OCI-LY3 (cell line): ENCODE results near the gene SUZ12.
"Not testable (repeated sequence)": the region's sequence is repeated elsewhere in the genome, so short reads cannot be mapped to it uniquely, and the experiment has no call there.

Experiments
- H2AFZ ChIP-seq: fragments of 200-600, 300-600 bp; shearing (Covaris generic); 2 replicates; pipeline ENCODE4 v1.6.0; 2014; ENCODE audit warnings: antibody characterized with exemption, low read depth, low read length
- H3K27ac ChIP-seq: fragments of 200-600, 300-600 bp; sonication (generic); 2 replicates; pipeline ENCODE4 v1.5.1; 2014; ENCODE audit warnings: mild to moderate bottlenecking, low read length, moderate library complexity, mixed read lengths
- H3K27me3 ChIP-seq: fragments of 200-600, 300-600 bp; sonication (generic); 2 replicates; pipeline ENCODE4 v1.6.1; 2014; ENCODE audit warnings: low read depth, low read length, mixed read lengths
- H3K36me3 ChIP-seq: fragments of 200-600, 300-600 bp; sonication (generic); replicated peaks from 2 replicates; pipeline ENCODE3; 2014; ENCODE audit warnings: low read depth, low read length, mixed read lengths
- H3K4me1 ChIP-seq: fragments of 300-600, 200-600 bp; sonication (generic); 2 replicates; pipeline ENCODE4 v1.6.1; 2014; ENCODE audit warnings: low read length, mixed read lengths
- H3K4me2 ChIP-seq: fragments of 200-600, 300-600 bp; sonication (generic); 2 replicates; pipeline ENCODE4 v1.6.1; 2014; ENCODE audit warnings: low read length, mixed read lengths
- H3K4me3 ChIP-seq: fragments of 300-600, 200-600 bp; sonication (generic); 2 replicates; pipeline ENCODE4 v1.5.1; 2014; ENCODE audit warnings: antibody characterized with exemption, mild to moderate bottlenecking, low read length, moderate library complexity
- H3K79me2 ChIP-seq: fragments of 300-600, 200-600 bp; shearing (Covaris generic); 2 replicates; pipeline ENCODE4 v1.6.1; 2014; ENCODE audit warnings: mild to moderate bottlenecking, low read length, mixed read lengths
- H3K9ac ChIP-seq: fragments of 300-600, 200-600 bp; shearing (Covaris generic); 2 replicates; pipeline ENCODE4 v1.6.0; 2014; ENCODE audit warnings: mild to moderate bottlenecking, low read length, moderate library complexity
- H3K9me3 ChIP-seq: fragments of 200-600, 300-600 bp; shearing (Covaris generic); 2 replicates; pipeline ENCODE4 v1.6.1; 2014; ENCODE audit warnings: low read length, mixed read lengths; ENCODE audit not compliant: insufficient read depth
- H4K20me1 ChIP-seq: fragments of 200-600, 300-600 bp; sonication (generic); 2 replicates; pipeline ENCODE4 v1.6.1; 2016; ENCODE audit warnings: low read length, mixed read lengths; ENCODE audit not compliant: insufficient read depth
- CTCF ChIP-seq: fragments of 200-600, 300-600 bp; sonication (generic); IDR thresholded peaks from 2 replicates; pipeline ENCODE4 v1.5.1; 2014; ENCODE audit warnings: antibody characterized with exemption, low read length, low read depth
- EZH2phosphoT487 ChIP-seq: fragments of 200-600 bp; shearing (Covaris generic); IDR thresholded peaks from 2 replicates; pipeline ENCODE4 v1.6.1; 2018; ENCODE audit warnings: antibody characterized with exemption, mixed run types, low read depth

SUZ12 gene

GRCh38 chr17:31936615-31937609 is at the start of gene SUZ12:
SUZ12 (plus strand) TSS chr17:31937007; CDS start chr17:31937247, 240 bp downstream.
- not testable (repeated sequence) for H3K4me1 ChIP-seq, H3K36me3 ChIP-seq, H3K9me3 ChIP-seq, H3K27me3 ChIP-seq
- H3K4me3 ChIP-seq = peak within 1 kb of the TSS; percentile 84
- H3K79me2 ChIP-seq = peaks cover 48% of the 10 kb centered on the region
- H3K9ac ChIP-seq = peak within 1 kb of the TSS; percentile 96
- H2AFZ ChIP-seq = peak within 1 kb of the TSS; percentile 31; the same call in 1 of the 2 replicates
- peak within 1 kb of the TSS; percentile 79 for H3K4me2 ChIP-seq
- peaks cover 19% of the 10 kb centered on the region for H4K20me1 ChIP-seq
- H3K27ac ChIP-seq = peak within 1 kb of the TSS; percentile 74

- peaks cover 40% of the 10 kb centered on the region for H3K36me3 ChIP-seq
- H3K9me3 ChIP-seq = no peaks in the 10 kb centered on the region
These were observed 48.7 kb upstream of the SUZ12 start for GRCh38 chr17:31888124-31888523.

GRCh38 chr17:31900877-31901276 is 35.9 kb upstream of the SUZ12 start:
- Histone ChIP-seq H3K27ac (peak overlapping the region; percentile 49), H3K79me2 (peaks cover 35% of the 10 kb centered on the region), H2AFZ (no peak overlapping the region), H3K9me3 (no peaks in the 10 kb centered on the region), H3K4me2 (peak overlapping the region; percentile 91), H4K20me1 (no peaks in the 10 kb centered on the region), H3K36me3 (peaks cover 16% of the 10 kb centered on the region), H3K9ac (peak overlapping the region; percentile 83), H3K4me1 (peaks cover 27% of the 10 kb centered on the region), H3K27me3 (no peaks in the 10 kb centered on the region), H3K4me3 (peak overlapping the region; percentile 88)
- no peak for TF ChIP-seq EZH2phosphoT487
- no peak for TF ChIP-seq CTCF

More at GRCh38 chr17:31888124-31888523, 48.7 kb upstream of the SUZ12 start:
- Histone ChIP-seq H3K4me1 (no peaks in the 10 kb centered on the region), H3K27me3 (no peaks in the 10 kb centered on the region), H3K4me2 (no peak overlapping the region), H2AFZ (no peak overlapping the region), H3K27ac (no peak overlapping the region), H3K9ac (no peak overlapping the region), H4K20me1 (no peaks in the 10 kb centered on the region), H3K79me2 (no peaks in the 10 kb centered on the region), H3K4me3 (no peak overlapping the region)
- no peak for TF ChIP-seq EZH2phosphoT487
- TF ChIP-seq CTCF = no peak

GRCh38 chr17:31902693-31903092 is 34.1 kb upstream of the SUZ12 start:
- peak overlapping the region; percentile 37 for H3K4me3 ChIP-seq
- H3K27me3 ChIP-seq = peaks cover 15% of the 10 kb centered on the region
- peaks cover 44% of the 10 kb centered on the region for H3K4me1 ChIP-seq
- H2AFZ ChIP-seq = peak overlapping the region; percentile 45
- TF ChIP-seq CTCF = no peak
- no peak for TF ChIP-seq EZH2phosphoT487
- no peaks in the 10 kb centered on the region for H3K9me3 ChIP-seq
- peaks cover 7% of the 10 kb centered on the region for H3K36me3 ChIP-seq
- H3K4me2 ChIP-seq = peak overlapping the region; percentile 55
- peak overlapping the region; percentile 79 for H3K27ac ChIP-seq
- peak overlapping the region; percentile 46 for H3K9ac ChIP-seq
- H3K79me2 ChIP-seq = peaks cover 33% of the 10 kb centered on the region
- no peaks in the 10 kb centered on the region for H4K20me1 ChIP-seq
